ENCODE measurements around the gene TMEM191C. TPM values are rescaled to one million over a fixed set of nuclear protein-coding genes. Genes with fewer than 3 reads are reported as not detected.
"Not testable (repeated sequence)": the region's sequence is repeated elsewhere in the genome, so short reads cannot be mapped to it uniquely, and the experiment has no call there.

Gene TMEM191C
- total RNA-seq = 1 to 10 TPM; 4.0 to 4.4 TPM
- polyA plus RNA-seq (2013, experiment 1 of 2) = 4.3 TPM
- polyA plus RNA-seq (2013, experiment 2 of 2) = 1.9 TPM
- long read RNA-seq, experiment 1, partial matches to known transcripts = 1 of 1 reads
- long read RNA-seq, experiment 1, other reads (novel, unspliced or antisense) = 0 of 1 reads
- long read RNA-seq, experiment 2, partial matches to known transcripts = 2 of 3 reads
- long read RNA-seq, experiment 2, other reads (novel, unspliced or antisense) = 1 of 3 reads
- long read RNA-seq, experiment 3, partial matches to known transcripts = 3 of 3 reads
- long read RNA-seq, experiment 3, other reads (novel, unspliced or antisense) = 0 of 3 reads
- long read RNA-seq, experiment 4, partial matches to known transcripts = 3 of 4 reads
- long read RNA-seq, experiment 4, other reads (novel, unspliced or antisense) = 1 of 4 reads

DNA sequence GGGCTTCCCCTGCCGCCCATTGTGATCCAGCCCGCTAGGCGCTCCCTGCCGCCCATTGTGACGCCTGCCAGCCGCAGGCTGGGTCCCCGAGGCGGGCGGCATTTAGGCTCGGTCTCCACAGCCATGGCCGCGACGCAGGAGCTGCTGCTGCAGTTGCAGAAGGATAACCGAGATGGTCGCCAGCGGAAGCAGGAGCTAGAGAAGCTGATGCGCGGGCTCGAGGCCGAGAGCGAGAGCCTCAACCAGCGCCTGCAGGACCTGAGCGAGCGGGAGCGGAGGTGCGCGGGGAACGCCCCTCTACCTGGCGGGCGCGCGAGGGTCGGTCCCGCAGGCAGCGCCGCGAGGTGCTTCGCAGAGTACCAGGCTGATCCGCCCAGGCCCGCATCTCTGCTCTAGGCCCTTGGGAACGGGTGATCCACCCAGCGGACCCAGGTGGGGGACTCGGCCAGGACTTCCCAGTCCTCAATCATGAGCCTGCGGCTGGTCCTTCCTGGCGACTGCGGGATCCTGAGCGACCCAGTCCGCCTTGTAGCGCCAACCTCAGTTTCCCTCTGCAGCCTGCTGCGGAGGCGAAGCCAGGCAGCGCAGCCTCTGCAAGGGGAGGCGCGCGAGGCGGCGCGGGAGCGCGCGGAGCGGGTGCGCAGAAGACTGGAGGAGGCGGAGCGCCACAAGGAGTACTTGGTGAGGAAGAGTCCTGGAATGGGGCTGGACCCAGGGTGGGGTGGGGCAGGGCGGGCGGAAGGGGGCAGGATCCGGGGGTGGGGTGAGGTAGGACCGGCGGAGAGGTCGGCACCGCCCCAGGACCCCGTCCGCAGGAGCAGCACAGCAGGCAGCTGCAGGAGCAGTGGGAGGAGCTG, at the start of gene TMEM191C:
Gene TMEM191C, plus strand, starts transcription at position 51 of the 857 bp plus-strand sequence. Its CDS starts 73 bp downstream, at position 124.
- H3K36me3 ChIP-seq (ENCODE audit: control insufficient read depth, insufficient read depth, low read length); H3K36me3 Mint-ChIP-seq (ENCODE audit: low read depth); H3K27me3 ChIP-seq (ENCODE audit: control insufficient read depth, insufficient read depth, low read length, poor library complexity, severe bottlenecking); H3K9me3 ChIP-seq (ENCODE audit: control insufficient read depth, low read length); H3K27ac ChIP-seq (ENCODE audit: low read depth, low read length); H3K9ac ChIP-seq (ENCODE audit: extremely low read depth, low read length, poor library complexity, severe bottlenecking); H3K9me3 Mint-ChIP-seq; H3K4me1 Mint-ChIP-seq; H3K4me1 ChIP-seq (ENCODE audit: control insufficient read depth, insufficient read depth, low read length); H3K27me3 Mint-ChIP-seq (ENCODE audit: insufficient read depth); H3K4me3 ChIP-seq (ENCODE audit: low read length); DNase-seq: not testable (repeated sequence)
- Mint-ChIP-seq H3K4me3 (peak within 1 kb of the TSS; percentile 62), H3K27ac (peak within 1 kb of the TSS; percentile 98)
- no CpG with 5 or more reads among the region's 74 CpGs for WGBS, 2 experiments (ENCODE audit: insufficient coverage in 1 of 2, insufficient read length in 1 of 2)

DNA sequence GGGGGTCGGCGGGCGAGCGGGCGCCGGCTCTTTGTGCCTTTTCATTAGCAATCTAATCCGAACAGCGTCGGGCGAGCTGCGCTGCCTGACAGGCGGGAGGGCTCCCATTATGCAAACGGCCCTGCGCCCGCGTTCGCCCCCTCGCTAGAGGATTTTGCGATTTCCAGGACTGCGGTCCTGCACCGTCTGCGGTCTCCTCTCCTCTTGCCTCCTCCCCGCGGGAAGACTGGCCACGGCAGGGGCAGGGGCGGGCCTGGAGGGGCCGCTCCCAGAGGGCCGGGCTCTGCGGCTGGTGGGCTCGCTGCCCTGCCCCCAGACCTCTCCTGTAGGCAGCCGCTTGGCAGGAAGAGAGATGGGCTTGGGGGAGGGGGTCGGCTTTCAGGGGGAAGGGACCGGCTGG, 49.3 kb upstream of the TMEM191C start:
- not testable (repeated sequence) for H3K27ac ChIP-seq (ENCODE audit: low read depth, low read length); H3K27me3 Mint-ChIP-seq (ENCODE audit: insufficient read depth); H3K9ac ChIP-seq (ENCODE audit: extremely low read depth, low read length, poor library complexity, severe bottlenecking); H3K36me3 Mint-ChIP-seq (ENCODE audit: low read depth); H3K9me3 Mint-ChIP-seq; H3K4me1 ChIP-seq (ENCODE audit: control insufficient read depth, insufficient read depth, low read length); H3K27me3 ChIP-seq (ENCODE audit: control insufficient read depth, insufficient read depth, low read length, poor library complexity, severe bottlenecking); H3K9me3 ChIP-seq (ENCODE audit: control insufficient read depth, low read length); H3K27ac Mint-ChIP-seq; H3K4me1 Mint-ChIP-seq; DNase-seq; H3K4me3 ChIP-seq (ENCODE audit: low read length); H3K36me3 ChIP-seq (ENCODE audit: control insufficient read depth, insufficient read depth, low read length)
- 0% methylated on average over 12 of the region's 33 CpGs; no CpG with 5 or more reads in 1 of the 2 experiments for WGBS, 2 experiments (ENCODE audit: insufficient coverage in 1 of 2, insufficient read length in 1 of 2)
- H3K4me3 Mint-ChIP-seq = peak overlapping the region; percentile 62

GRCh38 chr22:21418974-21419638, 48.1 kb upstream of the TMEM191C start:
- not testable (repeated sequence) for H3K36me3 ChIP-seq (ENCODE audit: control insufficient read depth, insufficient read depth, low read length); H3K9ac ChIP-seq (ENCODE audit: extremely low read depth, low read length, poor library complexity, severe bottlenecking); H3K27me3 ChIP-seq (ENCODE audit: control insufficient read depth, insufficient read depth, low read length, poor library complexity, severe bottlenecking); H3K4me1 ChIP-seq (ENCODE audit: control insufficient read depth, insufficient read depth, low read length); H3K27ac Mint-ChIP-seq; H3K27ac ChIP-seq (ENCODE audit: low read depth, low read length); H3K27me3 Mint-ChIP-seq (ENCODE audit: insufficient read depth); DNase-seq; H3K9me3 Mint-ChIP-seq; H3K36me3 Mint-ChIP-seq (ENCODE audit: low read depth); H3K4me1 Mint-ChIP-seq; H3K9me3 ChIP-seq (ENCODE audit: control insufficient read depth, low read length); H3K4me3 ChIP-seq (ENCODE audit: low read length); H3K4me3 Mint-ChIP-seq
- WGBS, 2 experiments (ENCODE audit: insufficient coverage in 1 of 2, insufficient read length in 1 of 2) = 72% methylated on average over 4 of the region's 15 CpGs; no CpG with 5 or more reads in 1 of the 2 experiments

GRCh38 chr22:21420180-21420763, 46.9 kb upstream of the TMEM191C start:
- DNase-seq = not testable (repeated sequence)

GRCh38 chr22:21424084-21424709, 43.0 kb upstream of the TMEM191C start:
- not testable (repeated sequence) for H3K27ac Mint-ChIP-seq; H3K36me3 Mint-ChIP-seq (ENCODE audit: low read depth); H3K36me3 ChIP-seq (ENCODE audit: control insufficient read depth, insufficient read depth, low read length); H3K27me3 ChIP-seq (ENCODE audit: control insufficient read depth, insufficient read depth, low read length, poor library complexity, severe bottlenecking); H3K4me1 Mint-ChIP-seq; H3K27me3 Mint-ChIP-seq (ENCODE audit: insufficient read depth); DNase-seq; H3K4me3 Mint-ChIP-seq; H3K4me3 ChIP-seq (ENCODE audit: low read length); H3K4me1 ChIP-seq (ENCODE audit: control insufficient read depth, insufficient read depth, low read length); H3K9me3 ChIP-seq (ENCODE audit: control insufficient read depth, low read length); H3K27ac ChIP-seq (ENCODE audit: low read depth, low read length); H3K9ac ChIP-seq (ENCODE audit: extremely low read depth, low read length, poor library complexity, severe bottlenecking); H3K9me3 Mint-ChIP-seq
- no CpG with 5 or more reads among the region's 12 CpGs for WGBS, 2 experiments (ENCODE audit: insufficient coverage in 1 of 2, insufficient read length in 1 of 2)

More at GRCh38 chr22:21420180-21420763, 46.9 kb upstream of the TMEM191C start:
- H3K36me3 Mint-ChIP-seq (ENCODE audit: low read depth); H3K27ac Mint-ChIP-seq; H3K9me3 ChIP-seq (ENCODE audit: control insufficient read depth, low read length); H3K36me3 ChIP-seq (ENCODE audit: control insufficient read depth, insufficient read depth, low read length); H3K27ac ChIP-seq (ENCODE audit: low read depth, low read length); H3K9ac ChIP-seq (ENCODE audit: extremely low read depth, low read length, poor library complexity, severe bottlenecking); H3K4me3 Mint-ChIP-seq; H3K9me3 Mint-ChIP-seq; H3K4me3 ChIP-seq (ENCODE audit: low read length); H3K27me3 ChIP-seq (ENCODE audit: control insufficient read depth, insufficient read depth, low read length, poor library complexity, severe bottlenecking); H3K27me3 Mint-ChIP-seq (ENCODE audit: insufficient read depth); H3K4me1 ChIP-seq (ENCODE audit: control insufficient read depth, insufficient read depth, low read length); H3K4me1 Mint-ChIP-seq: not testable (repeated sequence)
- 8 to 12% methylated on average over 2 to 5 of the region's 19 CpGs for WGBS, 2 experiments (ENCODE audit: insufficient coverage in 1 of 2, insufficient read length in 1 of 2)
